DOHH2 (cell line): ENCODE results near the gene SFTPB.
"Not testable (repeated sequence)": the region's sequence is repeated elsewhere in the genome, so short reads cannot be mapped to it uniquely, and the experiment has no call there.

Experiments used
- H3F3A ChIP-seq: fragments of 200-600 bp; sonication (generic), shearing (Covaris generic); 2 replicates; pipeline ENCODE4 v1.6.0; 2016; ENCODE audit warnings: antibody characterized with exemption, mild to moderate bottlenecking; ENCODE audit not compliant: control insufficient read depth, insufficient read depth
- H3K27ac ChIP-seq: fragments of 200-600 bp; sonication (generic); 2 replicates; pipeline ENCODE4 v1.5.1; 2014; ENCODE audit warnings: low read depth, mild to moderate bottlenecking, low read length, moderate library complexity
- H3K27me3 ChIP-seq: fragments of 200-600 bp; sonication (generic); 2 replicates; pipeline ENCODE4 v1.6.1; 2014; ENCODE audit warnings: mild to moderate bottlenecking, low read length, mixed read lengths; ENCODE audit not compliant: control insufficient read depth
- H3K36me3 ChIP-seq: fragments of 200-600 bp; sonication (generic); 2 replicates; pipeline ENCODE4 v1.6.1; 2014; ENCODE audit warnings: mild to moderate bottlenecking, low read length, moderate library complexity, mixed read lengths; ENCODE audit not compliant: control insufficient read depth
- H3K4me1 ChIP-seq: fragments of 200-600 bp; sonication (generic); 2 replicates; pipeline ENCODE4 v1.6.1; 2014; ENCODE audit warnings: mild to moderate bottlenecking, low read length, mixed read lengths; ENCODE audit not compliant: control insufficient read depth
- H3K4me2 ChIP-seq: fragments of 200-600 bp; sonication (generic); 2 replicates; pipeline ENCODE4 v1.6.0; 2014; ENCODE audit warnings: mild to moderate bottlenecking, low read length, moderate library complexity
- H3K4me3 ChIP-seq: fragments of 200-600 bp; sonication (generic); 2 replicates; pipeline ENCODE4 v1.5.1; 2014; ENCODE audit warnings: mild to moderate bottlenecking, low read length, mixed read lengths
- H3K79me2 ChIP-seq: fragments of 200-600 bp; sonication (generic); 2 replicates; pipeline ENCODE4 v1.6.1; 2014; ENCODE audit warnings: mild to moderate bottlenecking, low read length, mixed read lengths; ENCODE audit not compliant: control insufficient read depth
- H3K9me2 ChIP-seq: fragments of 200-600 bp; sonication (generic); replicated peaks from 2 replicates; pipeline ENCODE4 v1.6.1; 2014; ENCODE audit warnings: mild to moderate bottlenecking, low read length, mixed read lengths; ENCODE audit not compliant: control insufficient read depth
- H3K9me3 ChIP-seq: fragments of 200-600 bp; sonication (generic); 2 replicates; pipeline ENCODE4 v1.6.1; 2014; ENCODE audit warnings: antibody characterized with exemption, low read length, mixed read lengths; ENCODE audit not compliant: control insufficient read depth, insufficient read depth
- H4K20me1 ChIP-seq: fragments of 200-600 bp; sonication (generic); 2 replicates; pipeline ENCODE4 v1.6.0; 2014; ENCODE audit warnings: low read depth, mild to moderate bottlenecking, antibody characterized with exemption, low read length, moderate library complexity; ENCODE audit not compliant: control insufficient read depth, insufficient read depth
- EZH2phosphoT487 ChIP-seq: fragments of 200-600 bp; sonication (generic); IDR thresholded peaks from 2 replicates; pipeline ENCODE4 v1.6.1; 2017; ENCODE audit warnings: borderline replicate concordance, mild to moderate bottlenecking, antibody characterized with exemption, low read length, moderate library complexity, mixed read lengths
- TF ChIP-seq, protein P1 (sequence below): fragments of 200-600 bp; sonication (generic); IDR thresholded peaks from one replicate; pipeline ENCODE4 v1.5.1; 2014; ENCODE audit warnings: antibody characterized with exemption, mild to moderate bottlenecking, low read depth, low read length; ENCODE audit not compliant: poor library complexity, severe bottlenecking

The SFTPB gene

GRCh38 chr2:85661139-85661858, 6.7 kb downstream of the SFTPB start:
- Histone ChIP-seq H3K9me3 (no peaks in the 10 kb centered on the region), H3K9me2 (no peaks in the 10 kb centered on the region), H3F3A (no peaks in the 10 kb centered on the region), H3K4me1 (no peaks in the 10 kb centered on the region), H3K27me3 (no peaks in the 10 kb centered on the region), H3K36me3 (no peaks in the 10 kb centered on the region), H3K4me2 (no peak overlapping the region), H4K20me1 (no peaks in the 10 kb centered on the region), H3K4me3 (no peak overlapping the region), H3K27ac (no peak overlapping the region), H3K79me2 (no peaks in the 10 kb centered on the region)
- TF ChIP-seq EZH2phosphoT487 = no peak
- TF ChIP-seq, protein P1, sequence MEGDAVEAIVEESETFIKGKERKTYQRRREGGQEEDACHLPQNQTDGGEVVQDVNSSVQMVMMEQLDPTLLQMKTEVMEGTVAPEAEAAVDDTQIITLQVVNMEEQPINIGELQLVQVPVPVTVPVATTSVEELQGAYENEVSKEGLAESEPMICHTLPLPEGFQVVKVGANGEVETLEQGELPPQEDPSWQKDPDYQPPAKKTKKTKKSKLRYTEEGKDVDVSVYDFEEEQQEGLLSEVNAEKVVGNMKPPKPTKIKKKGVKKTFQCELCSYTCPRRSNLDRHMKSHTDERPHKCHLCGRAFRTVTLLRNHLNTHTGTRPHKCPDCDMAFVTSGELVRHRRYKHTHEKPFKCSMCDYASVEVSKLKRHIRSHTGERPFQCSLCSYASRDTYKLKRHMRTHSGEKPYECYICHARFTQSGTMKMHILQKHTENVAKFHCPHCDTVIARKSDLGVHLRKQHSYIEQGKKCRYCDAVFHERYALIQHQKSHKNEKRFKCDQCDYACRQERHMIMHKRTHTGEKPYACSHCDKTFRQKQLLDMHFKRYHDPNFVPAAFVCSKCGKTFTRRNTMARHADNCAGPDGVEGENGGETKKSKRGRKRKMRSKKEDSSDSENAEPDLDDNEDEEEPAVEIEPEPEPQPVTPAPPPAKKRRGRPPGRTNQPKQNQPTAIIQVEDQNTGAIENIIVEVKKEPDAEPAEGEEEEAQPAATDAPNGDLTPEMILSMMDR = no peak

GRCh38 chr2:85660725-85661124, 7.3 kb downstream of the SFTPB start:
- Histone ChIP-seq H3K79me2 (no peaks in the 10 kb centered on the region), H4K20me1 (no peaks in the 10 kb centered on the region), H3K4me3 (no peak overlapping the region), H3K27me3 (no peaks in the 10 kb centered on the region), H3K9me2 (no peaks in the 10 kb centered on the region), H3F3A (no peaks in the 10 kb centered on the region), H3K36me3 (peaks cover 3% of the 10 kb centered on the region), H3K27ac (no peak overlapping the region), H3K4me1 (no peaks in the 10 kb centered on the region), H3K4me2 (no peak overlapping the region), H3K9me3 (no peaks in the 10 kb centered on the region)
- TF ChIP-seq, protein P1 = no peak

DNA sequence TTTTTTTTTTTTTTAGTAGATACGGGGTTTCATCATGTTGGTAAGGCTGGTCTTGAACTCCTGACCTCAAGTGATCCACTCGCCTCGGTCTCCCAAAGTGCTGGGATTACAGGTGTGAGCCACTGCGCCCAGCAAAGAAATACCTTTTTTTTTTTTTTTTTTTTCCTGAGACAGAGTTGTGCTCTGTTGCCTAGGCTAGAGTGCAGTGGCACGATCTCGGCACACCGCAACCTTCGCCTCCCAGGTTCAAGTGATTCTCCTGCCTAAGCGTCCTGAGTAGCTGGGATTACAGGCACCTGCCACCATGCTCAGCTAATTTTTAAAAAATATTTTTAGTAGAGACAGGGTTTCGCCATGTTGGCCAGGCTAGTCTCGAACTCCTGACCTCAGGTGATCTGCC, 7.7 kb downstream of the SFTPB start:
- not testable (repeated sequence) for H3F3A ChIP-seq, H3K4me2 ChIP-seq, H3K79me2 ChIP-seq, H4K20me1 ChIP-seq, H3K27me3 ChIP-seq, H3K36me3 ChIP-seq, H3K27ac ChIP-seq, H3K9me3 ChIP-seq, H3K4me3 ChIP-seq, H3K4me1 ChIP-seq, H3K9me2 ChIP-seq

DNA sequence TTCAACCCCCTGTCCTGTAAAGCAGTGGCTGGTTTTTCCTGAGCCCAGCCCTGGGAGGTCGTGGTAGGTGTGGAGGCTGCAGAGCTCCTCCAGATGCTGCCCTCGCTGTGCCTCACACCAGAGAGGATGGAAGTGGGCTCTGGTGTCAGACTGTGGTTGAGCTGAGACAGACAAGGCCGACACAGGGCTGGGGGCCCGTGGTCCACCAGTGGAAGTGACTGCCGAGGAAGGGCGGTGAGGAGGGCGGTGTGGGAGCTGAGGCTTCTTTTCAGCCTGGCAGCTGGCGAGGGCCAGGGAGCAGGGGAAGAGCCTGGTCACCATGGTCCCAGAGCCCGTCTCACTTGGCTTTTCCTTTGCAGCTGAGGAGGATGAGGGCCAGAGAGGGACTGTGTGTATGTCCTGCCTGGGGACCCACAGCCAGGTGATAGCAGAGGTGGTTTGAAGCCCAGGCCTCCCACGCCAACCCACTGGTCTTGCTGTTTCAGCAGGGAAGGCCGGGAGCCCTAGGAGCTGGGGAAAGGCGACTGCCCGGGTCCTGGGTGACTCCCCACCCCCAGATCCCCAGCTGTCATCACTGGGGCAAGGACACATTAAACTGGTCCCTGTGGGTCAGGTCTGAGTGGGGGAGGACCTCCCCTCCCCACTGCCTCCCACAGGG, 8.5 kb downstream of the SFTPB start:
- no peaks in the 10 kb centered on the region for H3K79me2 ChIP-seq
- H3K4me1 ChIP-seq = no peaks in the 10 kb centered on the region

DNA sequence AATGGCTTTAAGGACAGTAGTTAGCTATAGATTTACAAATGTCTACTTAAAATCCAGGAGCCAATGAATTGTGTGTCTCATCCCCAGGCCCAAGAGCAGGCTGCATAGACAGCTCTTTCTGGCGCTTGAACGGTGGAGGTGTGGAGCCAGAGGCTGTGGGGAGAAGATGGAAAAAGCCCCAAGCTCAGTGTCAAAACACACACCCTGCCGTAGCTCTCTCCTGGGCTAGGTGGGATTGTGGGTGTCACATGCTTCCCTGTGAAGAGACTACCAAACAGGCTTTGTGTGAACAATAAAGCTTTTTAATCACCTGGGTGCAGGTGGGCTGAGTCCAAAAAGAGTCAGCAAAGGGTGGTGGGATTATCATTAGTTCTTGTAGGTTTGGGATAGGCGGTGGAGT, 10.6 kb downstream of the SFTPB start:
- H3K36me3 ChIP-seq = peaks cover 15% of the 10 kb centered on the region
- H3K4me1 ChIP-seq, H3K9me2 ChIP-seq, H3K4me2 ChIP-seq, H3K27me3 ChIP-seq, H3K27ac ChIP-seq, H4K20me1 ChIP-seq, H3K4me3 ChIP-seq, H3K9me3 ChIP-seq, H3F3A ChIP-seq, H3K79me2 ChIP-seq: not testable (repeated sequence)

More for the DNA sequence above, 8.5 kb downstream of the SFTPB start:
- Histone ChIP-seq H3K4me2 (no peak overlapping the region), H3K36me3 (peaks cover 5% of the 10 kb centered on the region), H3K9me3 (no peaks in the 10 kb centered on the region), H3K4me3 (no peak overlapping the region), H3K27ac (no peak overlapping the region), H4K20me1 (no peaks in the 10 kb centered on the region), H3K9me2 (no peaks in the 10 kb centered on the region), H3F3A (no peaks in the 10 kb centered on the region), H3K27me3 (no peaks in the 10 kb centered on the region)
- no peak for TF ChIP-seq EZH2phosphoT487
- TF ChIP-seq, protein P1 = no peak
